Esophagus squamous epithelium (tissue), 5 donors: ENCODE data around the gene PRSS27. TPM values are rescaled to one million over a fixed set of nuclear protein-coding genes. Genes with fewer than 3 reads are reported as not detected.

Experiments
- DNase-seq: peaks from one replicate; lab custom pipeline; 2025; lab: John Stamatoyannopoulos, UW
- H3K27ac ChIP-seq, 4 donors: fragments of 200-600 bp; sonication (generic); one replicate each; pipeline ENCODE4 v1.5.1; 2016 to 2019; ENCODE audit warnings: mild to moderate bottlenecking in 1 of 4
- H3K27me3 ChIP-seq, 4 donors: fragments of 200-600 bp; sonication (generic); 1 replicate in 3 of 4; 2 replicates in 1 of 4; pipeline versions ENCODE4 v1.5.1 to v1.6.0; 2017 to 2021; ENCODE audit warnings: antibody characterized with exemption in 1 of 4
- H3K36me3 ChIP-seq, 3 donors: fragments of 200-600 bp; sonication (generic); one replicate each; pipeline ENCODE4 v1.5.1; 2016 to 2019
- H3K4me1 ChIP-seq, 3 donors: fragments of 200-600 bp; sonication (generic); one replicate each; pipeline ENCODE4 v1.5.1; 2017 to 2019
- H3K4me3 ChIP-seq, 4 donors: fragments of 200-600 bp; sonication (generic); 1 replicate in 3 of 4; 2 replicates in 1 of 4; pipeline ENCODE4 v1.5.1; 2016 to 2019; ENCODE audit warnings: mild to moderate bottlenecking in 2 of 4, moderate library complexity in 1 of 4
- H3K9me3 ChIP-seq, 3 donors: fragments of 200-600 bp; sonication (generic); one replicate each; pipeline ENCODE4 v1.5.1; 2016 to 2019
- POLR2A ChIP-seq, 4 donors: fragments of 450-650 bp; IDR thresholded peaks; one replicate each; pipeline ENCODE4 v1.6.1; 2017; ENCODE audit warnings: antibody characterized with exemption in 4 of 4, mild to moderate bottlenecking in 4 of 4, moderate library complexity in 3 of 4
- WGBS, 2 donors: methylation state at CpG; one replicate each; pipeline ENCODE4 v1.1.5; 2018; 5-methylcytosine and 5-hydroxymethylcytosine counted together
- intact Hi-C: fragments of 100-400 bp; cut with DNase I; formaldehyde crosslinking; loops from one replicate; pipeline ENCODE4 v1.15.0; 2022
- total RNA-seq, 4 donors: library from RNA; depleted of rRNA; stranded (reverse); fragments of >200 nt; gene quantifications; one replicate each; pipeline ENCODE4 v1.1.0, GENCODE V29; 2016
- TF ChIP-seq, protein P1 (sequence below), 6 experiments: fragments of 450-650 bp in 4 of 6; fragments of 200-600 bp in 2 of 6; sonication (generic) in 2 of 6; IDR thresholded peaks; one replicate each; pipeline ENCODE4 v1.5.1; 2016 to 2019; ENCODE audit warnings: antibody characterized with exemption in 6 of 6, mild to moderate bottlenecking in 4 of 6, moderate library complexity in 4 of 6
- donor health status: DM: yes; HTN: yes; CAD: no.

Gene PRSS27
- total RNA-seq: 100 to 1,000 TPM; 188 to 463 (median 228) TPM

- no peak for TF ChIP-seq POLR2A (IDR thresholded peaks at IDR 0.05)
- TF ChIP-seq, protein P1, sequence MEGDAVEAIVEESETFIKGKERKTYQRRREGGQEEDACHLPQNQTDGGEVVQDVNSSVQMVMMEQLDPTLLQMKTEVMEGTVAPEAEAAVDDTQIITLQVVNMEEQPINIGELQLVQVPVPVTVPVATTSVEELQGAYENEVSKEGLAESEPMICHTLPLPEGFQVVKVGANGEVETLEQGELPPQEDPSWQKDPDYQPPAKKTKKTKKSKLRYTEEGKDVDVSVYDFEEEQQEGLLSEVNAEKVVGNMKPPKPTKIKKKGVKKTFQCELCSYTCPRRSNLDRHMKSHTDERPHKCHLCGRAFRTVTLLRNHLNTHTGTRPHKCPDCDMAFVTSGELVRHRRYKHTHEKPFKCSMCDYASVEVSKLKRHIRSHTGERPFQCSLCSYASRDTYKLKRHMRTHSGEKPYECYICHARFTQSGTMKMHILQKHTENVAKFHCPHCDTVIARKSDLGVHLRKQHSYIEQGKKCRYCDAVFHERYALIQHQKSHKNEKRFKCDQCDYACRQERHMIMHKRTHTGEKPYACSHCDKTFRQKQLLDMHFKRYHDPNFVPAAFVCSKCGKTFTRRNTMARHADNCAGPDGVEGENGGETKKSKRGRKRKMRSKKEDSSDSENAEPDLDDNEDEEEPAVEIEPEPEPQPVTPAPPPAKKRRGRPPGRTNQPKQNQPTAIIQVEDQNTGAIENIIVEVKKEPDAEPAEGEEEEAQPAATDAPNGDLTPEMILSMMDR (IDR thresholded peaks at IDR 0.05): no peak
- H3K36me3 ChIP-seq: no peaks in the 10 kb centered on the region
- peak within 1 kb of the TSS; percentile 89 to 96 (median 92) for H3K27ac ChIP-seq
- H3K9me3 ChIP-seq: no peaks in the 10 kb centered on the region
- intact Hi-C loops: no loop called here
- no peak for DNase-seq
- H3K4me1 ChIP-seq: peaks cover 16 to 51% (median 19%) of the 10 kb centered on the region in 3 donors
- H3K4me3 ChIP-seq: peak within 1 kb of the TSS; percentile 38 to 87 (median 63)
- peaks cover 0 to 25% (median 0%) of the 10 kb centered on the region in 4 donors for H3K27me3 ChIP-seq
- WGBS, 2 donors: 54 to 73% methylated on average over 16 to 17 of the region's 26 CpGs
Observed at GRCh38 chr16:2720064-2720457, at the start of gene PRSS27. Gene PRSS27, minus strand, starts transcription at chr16:2720224. Its CDS starts 64 bp downstream, at chr16:2720160.

DNA sequence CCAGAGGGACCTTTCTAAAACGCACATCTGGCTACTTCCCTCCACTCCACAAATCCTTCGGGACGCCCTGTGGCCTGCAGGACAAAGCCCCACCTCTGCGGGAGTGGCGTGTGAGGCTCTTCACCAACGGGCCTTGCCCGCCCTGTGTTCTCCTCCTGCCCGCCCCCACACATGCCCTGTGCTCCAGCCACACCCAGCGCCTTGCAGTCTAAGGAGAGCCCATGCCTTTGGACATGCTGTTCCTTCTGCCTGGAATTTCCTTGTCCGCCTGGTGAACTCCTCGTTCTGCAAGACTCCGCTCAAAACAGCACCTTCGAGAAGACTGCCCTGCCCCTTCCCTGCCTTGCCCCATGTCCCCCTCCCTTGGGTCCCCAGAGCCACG, 49.6 kb upstream of the PRSS27 start:
- TF ChIP-seq POLR2A (IDR thresholded peaks at IDR 0.05): peak in 2 of 4 donors; percentile 17 to 25
- TF ChIP-seq, protein P1 (IDR thresholded peaks at IDR 0.05): no peak
- H3K9me3 ChIP-seq: no peaks in the 10 kb centered on the region
- no peaks in the 10 kb centered on the region for H3K27me3 ChIP-seq
- H3K4me1 ChIP-seq: peaks cover 15 to 73% (median 40%) of the 10 kb centered on the region in 3 donors
- peak overlapping the region in 1 of 4 donors; percentile 13 for H3K4me3 ChIP-seq
- WGBS, 2 donors: 53 to 56% methylated on average over 13 to 14 of the region's 14 CpGs
- no peak for DNase-seq
- peak overlapping the region; percentile 82 to 85 (median 84) for H3K27ac ChIP-seq
- peaks cover 62 to 100% (median 73%) of the 10 kb centered on the region in 3 donors for H3K36me3 ChIP-seq
- intact Hi-C loops: no loop called here

- peaks cover 65 to 100% (median 78%) of the 10 kb centered on the region in 3 donors for H3K36me3 ChIP-seq
- TF ChIP-seq POLR2A (IDR thresholded peaks at IDR 0.05): no peak
- TF ChIP-seq, protein P1 (IDR thresholded peaks at IDR 0.05): no peak
- no peaks in the 10 kb centered on the region for H3K27me3 ChIP-seq
- 51 to 76% methylated on average over 5 to 11 of the region's 11 CpGs for WGBS, 2 donors
- no peak for DNase-seq
- peak overlapping the region in 1 of 4 donors; percentile 13 for H3K4me3 ChIP-seq
- peaks cover 15 to 68% (median 39%) of the 10 kb centered on the region in 3 donors for H3K4me1 ChIP-seq
- peak overlapping the region; percentile 82 to 85 (median 84) for H3K27ac ChIP-seq
- H3K9me3 ChIP-seq: no peaks in the 10 kb centered on the region
- intact Hi-C loops: no loop called here
Observed at GRCh38 chr16:2769100-2769529, 49.1 kb upstream of the PRSS27 start.

DNA sequence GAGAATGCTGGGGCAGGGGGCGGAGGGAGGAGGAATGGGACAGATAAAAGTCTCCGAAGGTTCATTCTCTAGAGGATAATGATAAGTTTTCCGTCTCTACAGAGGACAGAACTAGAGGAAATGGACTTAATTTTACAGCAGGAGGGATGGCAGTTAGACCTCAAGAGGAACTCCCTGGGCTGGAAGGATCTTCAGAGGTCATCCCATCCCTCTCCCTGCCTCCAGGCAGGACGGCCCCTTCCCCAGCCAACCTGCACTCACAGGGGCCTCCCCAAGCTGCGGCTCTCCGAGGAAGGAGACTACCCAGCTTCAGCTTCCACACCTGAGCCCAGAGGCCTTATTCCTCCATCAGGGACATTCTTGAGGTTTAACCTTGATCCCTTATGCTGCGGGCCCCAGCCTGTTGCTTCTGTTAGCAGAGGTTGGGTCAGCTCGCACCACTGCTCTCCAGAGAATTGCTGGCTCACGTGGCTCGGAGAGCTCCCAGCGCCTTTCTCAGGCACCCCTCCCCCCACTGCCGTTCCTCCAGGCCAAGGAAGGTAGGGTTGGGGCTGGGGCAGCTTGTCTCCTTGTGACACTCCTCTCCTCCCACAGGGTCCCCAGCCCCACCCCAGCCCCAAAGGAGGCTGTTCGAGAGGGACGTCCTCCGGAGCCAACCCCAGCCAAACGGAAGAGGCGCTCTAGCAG, 48.5 kb upstream of the PRSS27 start:
- H3K27me3 ChIP-seq: no peaks in the 10 kb centered on the region

More for the DNA sequence above, 48.5 kb upstream of the PRSS27 start:
- H3K36me3 ChIP-seq: peaks cover 71 to 100% (median 84%) of the 10 kb centered on the region in 3 donors
- DNase-seq: no peak
- no peaks in the 10 kb centered on the region for H3K9me3 ChIP-seq
- TF ChIP-seq, protein P1 (IDR thresholded peaks at IDR 0.05): no peak
- no peak for TF ChIP-seq POLR2A (IDR thresholded peaks at IDR 0.05)
- peak overlapping the region in 1 of 4 donors; percentile 13 for H3K4me3 ChIP-seq
- H3K27ac ChIP-seq: peak overlapping the region; percentile 82 to 85 (median 84)
- intact Hi-C loops: no loop called here
- 51 to 63% methylated on average over 13 to 16 of the region's 17 CpGs for WGBS, 2 donors
- H3K4me1 ChIP-seq: peaks cover 15 to 62% (median 39%) of the 10 kb centered on the region in 3 donors
